Ishikawa (cell line): ENCODE data around the gene CDHR3.

Experiments used
- EP300 ChIP-seq: IDR thresholded peaks from 2 replicates; pipeline ENCODE4 v1.6.1; 2012; ENCODE audit warnings: borderline replicate concordance
- TAF1 ChIP-seq: IDR thresholded peaks from 2 replicates; pipeline ENCODE4 v1.6.1; 2012; ENCODE audit warnings: low read depth, mild to moderate bottlenecking

GRCh38 chr7:105980645-105981396 is 17.8 kb downstream of the CDHR3 start:
- TF ChIP-seq TAF1 = no peak
- TF ChIP-seq EP300 = no peak
